Smooth muscle cell (in vitro differentiated cells): ENCODE measurements around the gene B4GALT4. TPM values are rescaled to one million over a fixed set of nuclear protein-coding genes. Genes with fewer than 3 reads are reported as not detected.

ENCODE experiments used
- DNase-seq: peaks from one replicate; lab custom pipeline; 2025; ENCODE audit not compliant: unreplicated experiment; lab: John Stamatoyannopoulos, UW
- H2AFZ ChIP-seq: fragments of 200-600 bp; sonication (generic); 2 replicates; pipeline ENCODE4 v1.6.0; 2016; ENCODE audit warnings: antibody characterized with exemption, low read depth, mild to moderate bottlenecking
- H3F3A ChIP-seq: fragments of 200-600 bp; sonication (generic); 2 replicates; pipeline ENCODE4 v1.6.0; 2017; ENCODE audit warnings: antibody characterized with exemption, low read depth
- H3K27ac ChIP-seq: fragments of 200-600 bp; sonication (generic); 2 replicates; pipeline ENCODE4 v1.5.1; 2016; ENCODE audit warnings: low read depth, mild to moderate bottlenecking
- H3K27me3 ChIP-seq: fragments of 200-600 bp; sonication (generic); 2 replicates; pipeline ENCODE4 v1.6.1; 2016; ENCODE audit warnings: low read depth, mild to moderate bottlenecking
- H3K36me3 ChIP-seq: fragments of 200-600 bp; sonication (generic); 2 replicates; pipeline ENCODE4 v1.5.1; 2016; ENCODE audit warnings: low read depth
- H3K4me1 ChIP-seq: fragments of 200-600 bp; sonication (generic); 2 replicates; pipeline ENCODE4 v1.5.1; 2016; ENCODE audit warnings: low read depth
- H3K4me2 ChIP-seq: fragments of 200-600 bp; sonication (generic); 2 replicates; pipeline ENCODE4 v1.6.0; 2016; ENCODE audit warnings: mild to moderate bottlenecking
- H3K4me3 ChIP-seq: fragments of 200-600 bp; sonication (generic); 2 replicates; pipeline ENCODE4 v1.5.1; 2016; ENCODE audit warnings: mild to moderate bottlenecking
- H3K79me2 ChIP-seq: fragments of 200-600 bp; sonication (generic); 2 replicates; pipeline ENCODE4 v1.6.0; 2016; ENCODE audit warnings: low read depth, mild to moderate bottlenecking
- H3K9ac ChIP-seq: fragments of 200-600 bp; sonication (generic); 2 replicates; pipeline ENCODE4 v1.6.0; 2016; ENCODE audit warnings: low read depth
- H3K9me3 ChIP-seq: fragments of 200-600 bp; sonication (generic); replicated peaks from 2 replicates; pipeline ENCODE4 v1.5.1; 2016; ENCODE audit warnings: low read depth
- H4K20me1 ChIP-seq: fragments of 200-600 bp; sonication (generic); 2 replicates; pipeline ENCODE4 v1.6.0; 2016; ENCODE audit warnings: low read depth
- WGBS: methylation state at CpG from one replicate; pipeline ENCODE4 v1.1.7; 2016; ENCODE audit warnings: low lambda C conversion rate; 5-methylcytosine and 5-hydroxymethylcytosine counted together
- polyA plus RNA-seq: library from polyadenylated mRNA; unstranded; fragments of >200 nt; fragmentation: Nextera tagmentation; extraction: Ambion mirVana; gene quantifications from 2 replicates; pipeline ENCODE4 v1.2.1, GENCODE V29; 2016
- total RNA-seq: library from RNA; depleted of rRNA; stranded (reverse); fragments of >200 nt; gene quantifications from 2 replicates; pipeline ENCODE4 v1.2.3, GENCODE V29; 2014
- TF ChIP-seq, protein P1 (sequence below): fragments of 200-600 bp; sonication (generic); IDR thresholded peaks from 2 replicates; pipeline ENCODE4 v1.5.1; 2017; ENCODE audit warnings: borderline replicate concordance, mild to moderate bottlenecking, antibody characterized with exemption; ENCODE audit not compliant: insufficient read depth, poor library complexity, severe bottlenecking

B4GALT4 gene
- total and polyA plus RNA-seq, 2 experiments from 2014 or later = 28.8 to 33.5 TPM

DNA sequence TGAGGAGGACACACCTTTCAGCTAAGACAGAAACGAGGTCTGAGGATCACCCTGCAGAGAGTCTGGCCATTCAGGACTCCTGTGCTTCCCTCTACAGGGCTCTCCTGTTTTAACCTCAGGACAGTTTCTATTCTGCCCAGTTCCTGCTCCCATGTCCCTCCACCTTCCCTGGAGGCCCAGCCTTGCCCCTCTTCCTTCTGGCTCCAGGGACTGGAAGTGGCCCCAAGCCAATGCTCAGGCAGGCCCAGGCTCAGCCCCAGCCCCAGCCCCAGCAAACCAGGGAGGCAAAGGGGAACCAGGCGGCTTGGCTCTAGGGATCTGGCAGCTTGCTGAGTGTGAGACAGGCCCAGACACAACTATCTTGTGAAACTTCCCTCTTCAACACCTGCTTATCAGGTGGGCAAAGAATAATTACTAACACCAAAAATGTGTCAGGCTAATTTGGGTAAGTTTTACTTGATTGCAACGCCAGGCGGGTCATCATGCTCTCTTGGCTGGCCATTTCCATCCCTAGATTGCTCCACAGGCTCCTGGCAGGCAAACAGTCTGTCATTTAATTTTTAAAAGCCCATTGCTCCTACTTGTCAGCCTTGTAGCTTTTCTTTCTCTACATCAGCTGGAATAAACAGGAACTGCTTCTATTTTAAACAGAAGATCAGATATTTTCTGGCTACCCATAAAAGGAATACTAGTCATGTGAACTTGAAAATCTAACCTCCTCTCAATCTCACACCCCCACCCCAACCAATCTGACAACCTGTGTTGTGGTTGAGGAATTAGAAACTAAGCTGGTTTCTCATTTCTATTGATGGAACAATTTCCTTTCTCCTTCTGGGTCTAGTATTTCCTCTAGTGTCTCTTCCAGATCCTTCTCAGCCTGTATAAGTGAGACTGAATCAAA, 33.8 kb downstream of the B4GALT4 start:
- H4K20me1 ChIP-seq = no peaks in the 10 kb centered on the region
- H2AFZ ChIP-seq = no peak overlapping the region
- no peak overlapping the region for H3K9ac ChIP-seq
- H3K4me3 ChIP-seq = no peak overlapping the region
- 85% methylated on average over 4 of the region's 4 CpGs for WGBS
- TF ChIP-seq, protein P1, sequence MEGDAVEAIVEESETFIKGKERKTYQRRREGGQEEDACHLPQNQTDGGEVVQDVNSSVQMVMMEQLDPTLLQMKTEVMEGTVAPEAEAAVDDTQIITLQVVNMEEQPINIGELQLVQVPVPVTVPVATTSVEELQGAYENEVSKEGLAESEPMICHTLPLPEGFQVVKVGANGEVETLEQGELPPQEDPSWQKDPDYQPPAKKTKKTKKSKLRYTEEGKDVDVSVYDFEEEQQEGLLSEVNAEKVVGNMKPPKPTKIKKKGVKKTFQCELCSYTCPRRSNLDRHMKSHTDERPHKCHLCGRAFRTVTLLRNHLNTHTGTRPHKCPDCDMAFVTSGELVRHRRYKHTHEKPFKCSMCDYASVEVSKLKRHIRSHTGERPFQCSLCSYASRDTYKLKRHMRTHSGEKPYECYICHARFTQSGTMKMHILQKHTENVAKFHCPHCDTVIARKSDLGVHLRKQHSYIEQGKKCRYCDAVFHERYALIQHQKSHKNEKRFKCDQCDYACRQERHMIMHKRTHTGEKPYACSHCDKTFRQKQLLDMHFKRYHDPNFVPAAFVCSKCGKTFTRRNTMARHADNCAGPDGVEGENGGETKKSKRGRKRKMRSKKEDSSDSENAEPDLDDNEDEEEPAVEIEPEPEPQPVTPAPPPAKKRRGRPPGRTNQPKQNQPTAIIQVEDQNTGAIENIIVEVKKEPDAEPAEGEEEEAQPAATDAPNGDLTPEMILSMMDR = no peak
- H3K79me2 ChIP-seq = no peaks in the 10 kb centered on the region
- no peaks in the 10 kb centered on the region for H3K4me1 ChIP-seq
- H3K9me3 ChIP-seq = no peaks in the 10 kb centered on the region
- H3K4me2 ChIP-seq = no peak overlapping the region
- H3K27ac ChIP-seq = no peak overlapping the region
- no peaks in the 10 kb centered on the region for H3K27me3 ChIP-seq
- H3F3A ChIP-seq = no peaks in the 10 kb centered on the region
- no peak for DNase-seq
- peaks cover 4% of the 10 kb centered on the region for H3K36me3 ChIP-seq

DNA sequence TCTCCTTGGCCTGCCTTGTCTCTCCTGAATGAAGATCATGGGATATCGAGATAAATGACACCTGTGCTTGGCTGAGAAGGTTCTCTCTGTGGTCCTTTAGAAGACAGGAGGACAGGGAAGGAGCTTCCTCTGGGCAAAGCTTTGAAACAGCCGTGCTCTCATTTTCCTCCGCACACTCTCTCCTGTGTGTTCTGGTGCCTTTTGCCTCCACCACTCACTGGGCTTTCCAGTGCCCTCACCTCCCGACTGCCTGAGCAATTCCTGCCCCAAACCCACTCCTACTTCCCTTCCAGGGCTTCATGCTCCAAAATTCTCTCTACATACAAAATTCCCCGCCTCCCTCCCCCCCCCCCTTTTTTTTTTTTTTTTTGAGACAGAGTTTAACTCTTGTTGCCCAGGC, 35.0 kb downstream of the B4GALT4 start:
- TF ChIP-seq, protein P1 = no peak
- Histone ChIP-seq H3F3A (no peaks in the 10 kb centered on the region), H3K4me2 (no peak overlapping the region), H3K36me3 (no peaks in the 10 kb centered on the region), H3K9ac (no peak overlapping the region), H4K20me1 (no peaks in the 10 kb centered on the region), H3K4me1 (no peaks in the 10 kb centered on the region), H3K27ac (no peak overlapping the region), H2AFZ (no peak overlapping the region), H3K9me3 (no peaks in the 10 kb centered on the region), H3K27me3 (no peaks in the 10 kb centered on the region), H3K4me3 (no peak overlapping the region), H3K79me2 (no peaks in the 10 kb centered on the region)
- 88% methylated on average over 4 of the region's 5 CpGs for WGBS
- DNase-seq = no peak

DNA sequence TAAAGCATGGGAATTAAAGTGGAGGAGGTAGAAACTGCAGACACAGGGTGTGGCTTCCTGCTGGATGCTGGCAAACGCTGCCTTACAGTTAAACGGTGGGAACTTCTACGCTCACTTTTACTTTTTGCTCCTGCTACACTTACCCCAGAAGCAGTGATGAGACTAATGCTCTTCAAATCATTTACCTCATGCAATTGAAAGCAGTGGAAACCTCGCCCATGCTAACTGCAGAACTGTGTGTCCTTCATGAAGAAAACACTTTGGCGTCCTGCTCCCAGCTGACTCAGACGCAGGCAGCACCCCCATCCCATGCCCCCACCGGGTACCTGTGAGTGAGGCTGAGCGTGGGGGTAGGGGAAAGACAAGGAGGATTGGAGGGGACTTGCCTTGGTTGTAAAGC, 35.5 kb downstream of the B4GALT4 start:
- no peak overlapping the region for H3K9ac ChIP-seq
- H4K20me1 ChIP-seq = no peaks in the 10 kb centered on the region
- H3K27me3 ChIP-seq = no peaks in the 10 kb centered on the region
- no peak overlapping the region for H3K4me2 ChIP-seq
- 85% methylated on average over 8 of the region's 8 CpGs for WGBS
- DNase-seq = no peak
- H3K79me2 ChIP-seq = no peaks in the 10 kb centered on the region
- TF ChIP-seq, protein P1 = no peak
- H3F3A ChIP-seq = no peaks in the 10 kb centered on the region
- H3K4me3 ChIP-seq = no peak overlapping the region
- no peak overlapping the region for H2AFZ ChIP-seq
- no peak overlapping the region for H3K27ac ChIP-seq
- no peaks in the 10 kb centered on the region for H3K36me3 ChIP-seq
- H3K4me1 ChIP-seq = no peaks in the 10 kb centered on the region
- H3K9me3 ChIP-seq = no peaks in the 10 kb centered on the region

DNA sequence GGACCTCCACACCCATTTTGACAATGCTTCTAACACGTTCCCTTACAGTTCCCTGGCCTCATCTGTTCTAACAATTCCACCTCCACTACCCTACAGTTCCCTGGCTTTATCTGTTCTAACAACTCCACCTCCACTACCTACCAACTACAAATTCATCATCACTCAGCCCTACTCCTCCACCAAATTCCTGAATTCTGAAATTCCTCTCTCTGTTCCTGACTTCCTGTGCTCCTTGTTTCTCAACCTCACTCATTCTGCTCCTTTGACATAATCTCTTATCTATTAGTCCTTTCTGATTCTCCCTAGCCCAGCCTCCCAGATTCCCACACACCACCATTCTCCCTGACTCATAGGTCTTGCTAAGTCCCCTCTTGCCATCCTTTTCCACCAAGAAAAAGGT, 44.8 kb downstream of the B4GALT4 start:
- 88% methylated on average over 1 of the region's 1 CpG for WGBS
- TF ChIP-seq, protein P1 = no peak
- Histone ChIP-seq H3K27ac (no peak overlapping the region), H3K9ac (no peak overlapping the region), H3K4me2 (no peak overlapping the region), H3K4me1 (no peaks in the 10 kb centered on the region), H3K79me2 (no peaks in the 10 kb centered on the region), H3K36me3 (no peaks in the 10 kb centered on the region), H4K20me1 (no peaks in the 10 kb centered on the region), H3F3A (no peaks in the 10 kb centered on the region), H3K9me3 (no peaks in the 10 kb centered on the region), H2AFZ (no peak overlapping the region), H3K4me3 (no peak overlapping the region), H3K27me3 (no peaks in the 10 kb centered on the region)
- no peak for DNase-seq
